ENCODE data around the gene TRAPPC10. TPM values are rescaled to one million over a fixed set of nuclear protein-coding genes. Genes with fewer than 3 reads are reported as not detected.

The TRAPPC10 gene
- polyA plus RNA-seq, 1 of the 3 experiments (the other 2 are of a cell fraction): 17.5 TPM

- no peak for DNase-seq
- CTCF ChIA-PET: interaction anchor here (1.8 kb wide), 1 partner anchor 158 kb away, joined by 8 read pairs; no protein-coding TSS in a partner anchor
Observed at GRCh38 chr21:43969115-43969444, 43.0 kb upstream of the TRAPPC10 start.

GRCh38 chr21:43970551-43970950 is 41.6 kb upstream of the TRAPPC10 start:
- Histone ChIP-seq H3K9me2 (no peaks in the 10 kb centered on the region), H3K27me3 (ENCODE audit: insufficient read depth) (no peaks in the 10 kb centered on the region), H3K4me2 (no peak overlapping the region), H3K27ac (ENCODE audit: low read depth in 2 of 2, low read length in 1 of 2) (no peak overlapping the region), H2AFZ (ENCODE audit: low read depth) (no peak overlapping the region), H3K4me3 (ENCODE audit: low read depth in 2 of 2, low read length in 1 of 2) (no peak overlapping the region), H3K36me3 (replicated peaks in 1 of 2; ENCODE audit: control insufficient read depth in 1 of 2, insufficient read depth in 2 of 2, low read length in 1 of 2) (peaks cover 0 to 45% of the 10 kb centered on the region in 2 experiments), H3K9ac (no peak overlapping the region), H3K79me2 (ENCODE audit: insufficient read depth) (no peaks in the 10 kb centered on the region), H3K4me1 (ENCODE audit: control insufficient read depth in 1 of 2, insufficient read depth in 2 of 2, low read depth in 1 of 2, low read length in 1 of 2) (no peaks in the 10 kb centered on the region; a peak in 1 of 4 replicates), H4K20me1 (ENCODE audit: insufficient read depth) (no peaks in the 10 kb centered on the region), H3F3A (replicated peaks; ENCODE audit: insufficient read depth) (no peaks in the 10 kb centered on the region), H3K9me3 (no peaks in the 10 kb centered on the region)
- POLR2A ChIA-PET: no interaction called here
- CTCF ChIA-PET: no interaction called here
- DNase-seq: no peak
- WGBS (ENCODE audit: low lambda C conversion rate): over 99% methylated on average over 17 of the region's 18 CpGs
- TF ChIP-seq EZH2phosphoT487 (IDR thresholded peaks at IDR 0.05; ENCODE audit: borderline replicate concordance, low read depth) (no peak), YY1 (IDR thresholded peaks at IDR 0.05; ENCODE audit: low read depth) (no peak), EP300 (IDR thresholded peaks at IDR 0.05; ENCODE audit: borderline replicate concordance in 1 of 2, low read depth in 1 of 2, low read length in 1 of 2) (no peak), JUND (IDR thresholded peaks at IDR 0.05) (no peak), RAD21 (IDR thresholded peaks at IDR 0.05; ENCODE audit: low read length) (no peak), NRF1 (IDR thresholded peaks at IDR 0.05; ENCODE audit: low read depth, low read length) (no peak), FOSL2 (IDR thresholded peaks at IDR 0.05; ENCODE audit: borderline replicate concordance, low read depth) (no peak), GATA2 (CRISPR knock-in tag; IDR thresholded peaks at IDR 0.05) (no peak), TCF12 (IDR thresholded peaks at IDR 0.05) (no peak), USF1 (IDR thresholded peaks at IDR 0.05; ENCODE audit: borderline replicate concordance, low read depth) (no peak)
- TF ChIP-seq, protein P1, sequence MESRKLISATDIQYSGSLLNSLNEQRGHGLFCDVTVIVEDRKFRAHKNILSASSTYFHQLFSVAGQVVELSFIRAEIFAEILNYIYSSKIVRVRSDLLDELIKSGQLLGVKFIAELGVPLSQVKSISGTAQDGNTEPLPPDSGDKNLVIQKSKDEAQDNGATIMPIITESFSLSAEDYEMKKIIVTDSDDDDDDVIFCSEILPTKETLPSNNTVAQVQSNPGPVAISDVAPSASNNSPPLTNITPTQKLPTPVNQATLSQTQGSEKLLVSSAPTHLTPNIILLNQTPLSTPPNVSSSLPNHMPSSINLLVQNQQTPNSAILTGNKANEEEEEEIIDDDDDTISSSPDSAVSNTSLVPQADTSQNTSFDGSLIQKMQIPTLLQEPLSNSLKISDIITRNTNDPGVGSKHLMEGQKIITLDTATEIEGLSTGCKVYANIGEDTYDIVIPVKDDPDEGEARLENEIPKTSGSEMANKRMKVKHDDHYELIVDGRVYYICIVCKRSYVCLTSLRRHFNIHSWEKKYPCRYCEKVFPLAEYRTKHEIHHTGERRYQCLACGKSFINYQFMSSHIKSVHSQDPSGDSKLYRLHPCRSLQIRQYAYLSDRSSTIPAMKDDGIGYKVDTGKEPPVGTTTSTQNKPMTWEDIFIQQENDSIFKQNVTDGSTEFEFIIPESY (IDR thresholded peaks at IDR 0.05; ENCODE audit: borderline replicate concordance, low read depth): no peak

More at GRCh38 chr21:43969115-43969444, 43.0 kb upstream of the TRAPPC10 start:
- Histone ChIP-seq H3K9ac (no peak overlapping the region), H3K27ac (ENCODE audit: low read depth in 2 of 2, low read length in 1 of 2) (no peak overlapping the region), H3K4me1 (ENCODE audit: control insufficient read depth in 1 of 2, insufficient read depth in 2 of 2, low read depth in 1 of 2, low read length in 1 of 2) (no peaks in the 10 kb centered on the region; a peak in 1 of 4 replicates), H3F3A (replicated peaks; ENCODE audit: insufficient read depth) (no peaks in the 10 kb centered on the region), H3K4me2 (no peak overlapping the region), H3K4me3 (ENCODE audit: low read depth in 2 of 2, low read length in 1 of 2) (no peak overlapping the region), H3K36me3 (replicated peaks in 1 of 2; ENCODE audit: control insufficient read depth in 1 of 2, insufficient read depth in 2 of 2, low read length in 1 of 2) (peaks cover 0 to 45% of the 10 kb centered on the region in 2 experiments), H3K79me2 (ENCODE audit: insufficient read depth) (no peaks in the 10 kb centered on the region), H3K27me3 (ENCODE audit: insufficient read depth) (no peaks in the 10 kb centered on the region), H3K9me2 (no peaks in the 10 kb centered on the region), H3K9me3 (no peaks in the 10 kb centered on the region), H4K20me1 (ENCODE audit: insufficient read depth) (no peaks in the 10 kb centered on the region), H2AFZ (ENCODE audit: low read depth) (no peak overlapping the region)
- WGBS (ENCODE audit: low lambda C conversion rate): 97% methylated on average over 10 of the region's 17 CpGs
- TF ChIP-seq GATA2 (CRISPR knock-in tag; IDR thresholded peaks at IDR 0.05): no peak
- TF ChIP-seq RCOR1 (IDR thresholded peaks at IDR 0.05; ENCODE audit: low read length): no peak
- TF ChIP-seq NFIC (IDR thresholded peaks at IDR 0.05; ENCODE audit: borderline replicate concordance): no peak
- TF ChIP-seq, protein P2, sequence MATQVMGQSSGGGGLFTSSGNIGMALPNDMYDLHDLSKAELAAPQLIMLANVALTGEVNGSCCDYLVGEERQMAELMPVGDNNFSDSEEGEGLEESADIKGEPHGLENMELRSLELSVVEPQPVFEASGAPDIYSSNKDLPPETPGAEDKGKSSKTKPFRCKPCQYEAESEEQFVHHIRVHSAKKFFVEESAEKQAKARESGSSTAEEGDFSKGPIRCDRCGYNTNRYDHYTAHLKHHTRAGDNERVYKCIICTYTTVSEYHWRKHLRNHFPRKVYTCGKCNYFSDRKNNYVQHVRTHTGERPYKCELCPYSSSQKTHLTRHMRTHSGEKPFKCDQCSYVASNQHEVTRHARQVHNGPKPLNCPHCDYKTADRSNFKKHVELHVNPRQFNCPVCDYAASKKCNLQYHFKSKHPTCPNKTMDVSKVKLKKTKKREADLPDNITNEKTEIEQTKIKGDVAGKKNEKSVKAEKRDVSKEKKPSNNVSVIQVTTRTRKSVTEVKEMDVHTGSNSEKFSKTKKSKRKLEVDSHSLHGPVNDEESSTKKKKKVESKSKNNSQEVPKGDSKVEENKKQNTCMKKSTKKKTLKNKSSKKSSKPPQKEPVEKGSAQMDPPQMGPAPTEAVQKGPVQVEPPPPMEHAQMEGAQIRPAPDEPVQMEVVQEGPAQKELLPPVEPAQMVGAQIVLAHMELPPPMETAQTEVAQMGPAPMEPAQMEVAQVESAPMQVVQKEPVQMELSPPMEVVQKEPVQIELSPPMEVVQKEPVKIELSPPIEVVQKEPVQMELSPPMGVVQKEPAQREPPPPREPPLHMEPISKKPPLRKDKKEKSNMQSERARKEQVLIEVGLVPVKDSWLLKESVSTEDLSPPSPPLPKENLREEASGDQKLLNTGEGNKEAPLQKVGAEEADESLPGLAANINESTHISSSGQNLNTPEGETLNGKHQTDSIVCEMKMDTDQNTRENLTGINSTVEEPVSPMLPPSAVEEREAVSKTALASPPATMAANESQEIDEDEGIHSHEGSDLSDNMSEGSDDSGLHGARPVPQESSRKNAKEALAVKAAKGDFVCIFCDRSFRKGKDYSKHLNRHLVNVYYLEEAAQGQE (IDR thresholded peaks at IDR 0.05; ENCODE audit: low read depth, low read length): no peak
- TF ChIP-seq TAF1 (IDR thresholded peaks at IDR 0.05; ENCODE audit: borderline replicate concordance, low read depth, low read length): no peak
- no peak for TF ChIP-seq SIN3A (IDR thresholded peaks at IDR 0.05; ENCODE audit: borderline replicate concordance, low read depth, low read length)
- TF ChIP-seq JUND (IDR thresholded peaks at IDR 0.05): no peak
- no peak for TF ChIP-seq GABPA (IDR thresholded peaks at IDR 0.05; ENCODE audit: low read depth)
- TF ChIP-seq, protein P3, sequence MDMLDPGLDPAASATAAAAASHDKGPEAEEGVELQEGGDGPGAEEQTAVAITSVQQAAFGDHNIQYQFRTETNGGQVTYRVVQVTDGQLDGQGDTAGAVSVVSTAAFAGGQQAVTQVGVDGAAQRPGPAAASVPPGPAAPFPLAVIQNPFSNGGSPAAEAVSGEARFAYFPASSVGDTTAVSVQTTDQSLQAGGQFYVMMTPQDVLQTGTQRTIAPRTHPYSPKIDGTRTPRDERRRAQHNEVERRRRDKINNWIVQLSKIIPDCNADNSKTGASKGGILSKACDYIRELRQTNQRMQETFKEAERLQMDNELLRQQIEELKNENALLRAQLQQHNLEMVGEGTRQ (IDR thresholded peaks at IDR 0.05; ENCODE audit: borderline replicate concordance, low read depth, low read length): no peak
- no peak for TF ChIP-seq FOXJ3 (CRISPR knock-in tag; IDR thresholded peaks at IDR 0.05)
- no peak for TF ChIP-seq MEF2A (IDR thresholded peaks at IDR 0.05; ENCODE audit: borderline replicate concordance, low read depth)
- TF ChIP-seq MXI1 (IDR thresholded peaks at IDR 0.05; ENCODE audit: low read depth, low read length): no peak
- no peak for TF ChIP-seq MAX (IDR thresholded peaks at IDR 0.05; ENCODE audit: low read depth)
- TF ChIP-seq RXRA (IDR thresholded peaks at IDR 0.05; ENCODE audit: borderline replicate concordance, low read depth): no peak
- no peak for TF ChIP-seq SMC3 (IDR thresholded peaks at IDR 0.05; ENCODE audit: low read depth, low read length)
- POLR2A ChIA-PET: no interaction called here
